ENCODE data around the gene ERC2.

Gene ERC2

GRCh38 chr3:56260262-56260661 lies 208.0 kb downstream of the ERC2 start:
- in situ Hi-C loops (cut with MboI; ENCODE audit: low sequenced_read_pairs): no loop called here

GRCh38 chr3:56257826-56258225 lies 210.4 kb downstream of the ERC2 start:
- in situ Hi-C loops (cut with MboI; ENCODE audit: low sequenced_read_pairs): no loop called here

GRCh38 chr3:56254835-56255234 lies 213.4 kb downstream of the ERC2 start:
- in situ Hi-C loops (cut with MboI; ENCODE audit: low sequenced_read_pairs): no loop called here

DNA sequence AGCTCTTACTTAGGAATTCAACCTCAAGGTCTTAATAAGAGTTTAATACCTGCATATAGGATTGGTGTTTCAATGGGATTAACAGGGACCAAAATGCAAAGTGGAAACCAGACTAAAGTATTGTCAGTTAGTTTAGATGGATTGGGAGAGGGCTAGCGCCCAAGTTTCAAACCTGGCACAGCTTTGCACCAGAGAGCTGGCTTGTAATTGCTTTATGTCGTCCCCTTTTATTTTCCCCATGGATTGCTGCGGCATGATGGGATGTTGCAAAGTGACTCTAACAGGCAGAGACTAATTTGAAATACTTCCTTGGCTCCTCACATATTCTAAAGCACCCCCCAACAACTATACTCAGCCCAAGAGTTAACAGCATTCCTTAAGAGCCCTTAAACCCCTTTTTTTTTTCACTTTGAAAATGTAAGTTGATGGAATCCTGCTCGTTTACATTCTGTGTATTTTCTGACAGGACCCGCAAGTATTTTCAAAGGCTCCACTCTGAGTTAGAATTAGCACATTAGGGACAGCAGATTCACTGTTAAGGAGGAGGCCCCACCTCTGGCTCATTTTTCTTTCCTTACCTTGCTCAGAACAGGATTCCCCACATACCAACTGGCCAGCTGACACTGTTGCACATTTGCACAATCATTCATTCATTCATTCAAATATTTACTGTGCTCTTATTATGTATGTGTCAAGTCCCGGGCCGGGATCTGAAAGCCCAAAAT lies 214.2 kb downstream of the ERC2 start:
- in situ Hi-C loops (cut with MboI; ENCODE audit: low sequenced_read_pairs): no loop called here

GRCh38 chr3:56251343-56251945 lies 216.8 kb downstream of the ERC2 start:
- in situ Hi-C loops (cut with MboI; ENCODE audit: low sequenced_read_pairs): no loop called here

- in situ Hi-C loops (cut with MboI; ENCODE audit: low sequenced_read_pairs): no loop called here
Observed at GRCh38 chr3:56248021-56248420, 220.2 kb downstream of the ERC2 start.

DNA sequence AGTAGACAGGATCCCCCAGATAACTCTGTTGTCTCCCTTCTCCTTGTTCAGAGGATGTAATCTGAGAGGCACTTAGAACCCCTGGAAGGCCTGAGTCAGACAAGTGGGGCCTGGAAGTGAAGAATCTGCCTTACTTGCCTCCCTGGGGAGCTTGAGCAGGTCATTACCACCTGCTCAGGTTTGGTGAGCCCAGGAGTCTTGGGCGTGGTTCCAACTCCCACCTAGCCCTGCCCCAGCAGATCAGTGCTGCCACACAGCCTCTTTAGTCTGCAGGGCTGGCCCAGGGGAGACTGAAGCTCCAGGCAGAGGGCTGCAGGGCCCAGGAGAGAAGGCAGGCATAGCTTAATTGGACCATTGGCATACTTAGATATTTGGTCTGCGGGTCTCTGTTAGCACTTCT lies 230.0 kb downstream of the ERC2 start:
- in situ Hi-C loops (cut with MboI; ENCODE audit: low sequenced_read_pairs): no loop called here

GRCh38 chr3:56233742-56234141 lies 234.5 kb downstream of the ERC2 start:
- in situ Hi-C loops (cut with MboI; ENCODE audit: low sequenced_read_pairs): no loop called here

DNA sequence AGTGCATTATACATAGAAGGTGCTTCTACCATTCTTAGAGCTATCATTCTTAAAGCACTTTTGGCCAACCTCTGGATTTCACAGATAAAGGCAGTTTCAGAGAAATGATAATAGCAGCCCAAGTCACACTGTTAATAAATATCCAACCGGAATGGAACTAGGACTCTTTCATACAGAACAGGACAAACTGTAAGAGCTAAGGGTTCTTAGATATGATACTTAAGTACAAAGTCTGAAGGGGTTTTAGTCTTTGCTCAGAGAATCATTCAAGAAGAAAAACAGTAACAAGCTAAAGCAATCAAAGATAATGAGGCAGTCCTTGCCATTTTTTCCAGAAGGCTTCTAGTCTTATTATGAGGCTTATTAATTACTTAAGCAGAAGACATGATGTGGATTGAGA lies 239.0 kb downstream of the ERC2 start:
- in situ Hi-C loops (cut with MboI; ENCODE audit: low sequenced_read_pairs): no loop called here

DNA sequence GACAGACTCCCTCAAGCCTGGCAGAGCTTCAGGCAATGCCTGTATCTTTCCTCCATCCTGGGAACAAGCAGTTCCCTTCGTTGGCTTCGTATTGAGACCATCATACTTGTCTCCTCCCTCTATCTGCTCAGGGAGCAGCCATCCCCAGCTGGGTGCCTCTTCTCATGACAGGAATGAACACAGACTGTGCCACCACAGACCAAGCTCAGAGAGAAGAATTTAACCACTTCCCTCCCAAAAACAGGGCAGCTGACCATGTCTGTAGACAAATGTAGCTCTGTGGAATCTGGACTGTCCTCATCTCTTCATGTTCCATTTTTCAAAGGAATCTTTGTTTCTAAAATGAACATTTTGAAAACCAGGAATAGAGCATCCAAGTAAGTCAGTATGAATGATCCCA lies 245.4 kb downstream of the ERC2 start:
- in situ Hi-C loops (cut with MboI; ENCODE audit: low sequenced_read_pairs): no loop called here

GRCh38 chr3:56219894-56220805 lies 248.1 kb downstream of the ERC2 start:
- in situ Hi-C loops (cut with MboI; ENCODE audit: low sequenced_read_pairs): no loop called here

- in situ Hi-C loops (cut with MboI; ENCODE audit: low sequenced_read_pairs): no loop called here
Observed at GRCh38 chr3:56209982-56210751, 258.1 kb downstream of the ERC2 start.

- in situ Hi-C loops (cut with MboI; ENCODE audit: low sequenced_read_pairs): no loop called here
Observed at GRCh38 chr3:56207922-56208321, 260.3 kb downstream of the ERC2 start.

DNA sequence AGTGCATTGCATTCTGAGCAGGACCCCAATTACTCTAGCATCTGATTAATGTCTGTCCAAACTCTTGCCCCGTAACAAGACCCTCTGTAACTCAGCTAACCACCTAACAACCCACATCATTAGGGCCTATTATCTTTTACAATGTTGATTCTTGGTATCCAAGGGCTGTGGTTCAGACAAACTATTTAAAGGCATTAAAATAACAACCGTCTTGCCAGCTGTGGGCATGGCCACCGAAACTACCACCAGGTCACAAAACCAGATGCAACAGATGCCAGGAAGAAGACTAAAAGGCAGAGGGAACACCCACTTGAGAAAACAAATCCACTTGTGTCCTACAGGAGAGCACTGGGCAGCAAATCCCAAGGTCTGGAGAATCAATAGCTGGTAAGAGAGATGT lies 262.9 kb downstream of the ERC2 start:
- in situ Hi-C loops (cut with MboI; ENCODE audit: low sequenced_read_pairs): no loop called here

DNA sequence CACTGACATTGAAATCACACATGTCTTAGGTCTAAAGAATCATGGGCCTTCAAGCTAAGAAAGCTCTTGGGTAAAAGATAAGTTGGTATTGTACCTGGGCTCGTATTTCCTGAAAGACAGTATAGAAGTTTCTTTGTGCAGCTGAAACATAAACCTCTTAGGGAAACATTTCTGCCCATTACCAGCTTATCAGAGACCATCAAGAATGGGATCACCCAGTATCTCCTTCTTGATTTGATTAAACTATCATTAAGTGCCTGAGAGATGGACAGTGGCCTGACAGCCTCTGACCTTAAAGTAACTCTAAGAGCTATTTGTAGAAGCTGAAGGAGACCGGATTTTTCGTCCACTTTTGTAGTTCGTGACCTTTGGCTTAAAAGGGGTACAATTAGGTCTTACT lies 265.3 kb downstream of the ERC2 start:
- in situ Hi-C loops (cut with MboI; ENCODE audit: low sequenced_read_pairs): no loop called here

DNA sequence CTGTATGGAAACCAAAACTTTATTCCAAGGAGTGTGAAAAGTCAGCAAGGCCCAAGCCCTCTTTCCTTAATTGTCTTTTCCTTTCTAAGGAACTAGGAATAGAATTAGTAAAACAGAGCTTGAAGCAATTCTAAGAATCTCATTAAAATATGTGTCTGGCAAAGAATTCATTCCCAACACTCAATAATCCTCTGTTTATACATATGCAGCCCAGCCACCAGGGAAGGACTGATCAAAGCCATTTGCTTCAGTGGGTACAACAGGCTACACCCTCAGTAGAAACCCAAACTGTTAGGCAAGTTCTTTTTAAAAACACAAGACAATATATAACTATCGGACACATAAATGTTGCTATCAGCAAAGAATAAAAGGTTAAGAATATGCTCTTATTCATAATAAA lies 266.9 kb downstream of the ERC2 start:
- in situ Hi-C loops (cut with MboI; ENCODE audit: low sequenced_read_pairs): no loop called here

- in situ Hi-C loops (cut with MboI; ENCODE audit: low sequenced_read_pairs): no loop called here
Observed at GRCh38 chr3:56200251-56200650, 268.0 kb downstream of the ERC2 start.

DNA sequence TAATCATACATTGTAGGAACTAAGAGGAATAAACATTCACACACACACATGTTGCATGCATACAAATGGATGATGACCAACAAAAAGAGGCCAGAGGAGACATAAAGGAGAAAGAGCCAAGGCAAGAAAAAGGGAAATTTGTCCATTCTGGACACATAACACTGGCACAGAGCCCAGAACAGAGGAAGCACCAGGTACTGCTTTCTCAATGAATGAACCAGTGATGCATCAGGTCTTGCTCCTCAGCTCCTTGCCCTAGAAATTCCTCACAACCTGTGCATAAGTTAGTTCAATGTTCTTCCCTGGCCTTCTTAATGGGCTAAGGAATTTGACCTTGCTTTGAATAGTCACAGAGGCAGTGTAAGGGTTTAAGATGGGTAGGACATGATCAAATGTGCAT lies 270.3 kb downstream of the ERC2 start:
- in situ Hi-C loops (cut with MboI; ENCODE audit: low sequenced_read_pairs): no loop called here

- in situ Hi-C loops (cut with MboI; ENCODE audit: low sequenced_read_pairs): no loop called here
Observed at GRCh38 chr3:56197259-56197965, 270.9 kb downstream of the ERC2 start.

DNA sequence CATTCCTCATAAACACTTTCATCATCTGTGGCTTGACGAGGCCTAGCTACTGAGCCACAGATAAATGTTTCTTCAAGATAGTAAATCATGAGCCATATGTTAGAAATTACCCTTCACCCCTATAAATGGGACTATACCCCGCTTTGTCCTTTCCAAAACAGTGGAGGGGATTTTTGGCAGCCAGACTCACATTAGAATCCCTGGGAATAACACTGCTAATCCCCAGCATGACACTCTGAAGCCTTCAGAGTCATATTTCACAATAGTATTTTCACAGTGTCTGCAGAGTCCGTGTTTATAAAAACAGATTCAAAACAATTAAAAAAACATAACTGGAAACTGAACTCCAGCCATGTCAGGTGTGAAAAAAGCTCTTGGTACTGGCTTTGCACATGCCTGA lies 271.6 kb downstream of the ERC2 start:
- in situ Hi-C loops (cut with MboI; ENCODE audit: low sequenced_read_pairs): no loop called here
